Fibroblast of skin of scalp (primary cell): ENCODE measurements around the gene PXMP2.
"Not testable (repeated sequence)": the region's sequence is repeated elsewhere in the genome, so short reads cannot be mapped to it uniquely, and the experiment has no call there.

Experiments used
- DNase-seq: peaks from one replicate; pipeline ENCODE4 v3.0.0-alpha.2; 2013

PXMP2 gene

GRCh38 chr12:132660052-132660451, 27.3 kb upstream of the PXMP2 start:
- DNase-seq: no peak

- no peak for DNase-seq
These were observed 26.4 kb upstream of the PXMP2 start for GRCh38 chr12:132660996-132661395.

- DNase-seq: no peak
These were observed 25.4 kb upstream of the PXMP2 start for GRCh38 chr12:132661972-132662371.

GRCh38 chr12:132662901-132663755, 24.3 kb upstream of the PXMP2 start:
- no peak for DNase-seq

- DNase-seq: no peak
These were observed 22.9 kb upstream of the PXMP2 start for GRCh38 chr12:132664206-132665148.

GRCh38 chr12:132665149-132665491, 22.3 kb upstream of the PXMP2 start:
- DNase-seq: no peak

GRCh38 chr12:132665794-132666193, 21.6 kb upstream of the PXMP2 start:
- no peak for DNase-seq

GRCh38 chr12:132668191-132669088, 18.9 kb upstream of the PXMP2 start:
- no peak for DNase-seq

- DNase-seq: no peak
These were observed 18.1 kb upstream of the PXMP2 start for GRCh38 chr12:132669166-132669879.

- no peak for DNase-seq
These were observed 15.3 kb upstream of the PXMP2 start for GRCh38 chr12:132672116-132672515.

GRCh38 chr12:132672678-132673077, 14.7 kb upstream of the PXMP2 start:
- no peak for DNase-seq

- no peak for DNase-seq
These were observed 13.9 kb upstream of the PXMP2 start for GRCh38 chr12:132673288-132674179.

GRCh38 chr12:132674561-132674960, 12.8 kb upstream of the PXMP2 start:
- DNase-seq: no peak

- DNase-seq: no peak
These were observed 11.5 kb upstream of the PXMP2 start for GRCh38 chr12:132675757-132676432.

- no peak for DNase-seq
These were observed 9.9 kb upstream of the PXMP2 start for GRCh38 chr12:132677492-132677891.

- no peak for DNase-seq
These were observed 2.0 kb upstream of the PXMP2 start for GRCh38 chr12:132685400-132685799.

- DNase-seq: peak; percentile 12
These were observed 569 bp upstream of the PXMP2 start for GRCh38 chr12:132686825-132687210.

GRCh38 chr12:132689227-132689626, 1.8 kb downstream of the PXMP2 start:
- no peak for DNase-seq

GRCh38 chr12:132690112-132690511, 2.7 kb downstream of the PXMP2 start:
- no peak for DNase-seq

GRCh38 chr12:132692030-132692429, 4.6 kb downstream of the PXMP2 start:
- not testable (repeated sequence) for DNase-seq
